Aorta (tissue), 5 donors: ENCODE data around the gene NALCN. TPM values are rescaled to one million over a fixed set of nuclear protein-coding genes. Genes with fewer than 3 reads are reported as not detected.

Experiments
- ATAC-seq: fragments of 200-7000 bp; cut with Tn5 transposase; one replicate; pipeline ENCODE4 v1.9.1; 2022; ENCODE audit warnings: moderate library complexity; ENCODE audit not compliant: low FRiP score
- DNase-seq, 2 donors: peaks; one replicate each; pipeline ENCODE4 v3.0.0-alpha.2; 2020
- H3K27ac ChIP-seq, 2 donors: one replicate each; pipeline ENCODE4 v1.5.1; 2013; ENCODE audit warnings: low read length in 2 of 2, mild to moderate bottlenecking in 2 of 2, moderate library complexity in 2 of 2, control low read depth in 1 of 2, inconsistent platforms in 1 of 2, low read depth in 1 of 2
- H3K27me3 ChIP-seq, 2 donors: one replicate each; pipeline ENCODE4 v1.6.1; 2013; ENCODE audit warnings: control low read depth in 1 of 2, low read length in 1 of 2, mild to moderate bottlenecking in 1 of 2, moderate library complexity in 1 of 2; ENCODE audit not compliant: insufficient read depth in 2 of 2, control insufficient read depth in 1 of 2
- H3K36me3 ChIP-seq, 2 donors: one replicate each; pipeline ENCODE4 v1.6.1; 2013; ENCODE audit warnings: control low read depth in 1 of 2, low read length in 1 of 2, mild to moderate bottlenecking in 1 of 2; ENCODE audit not compliant: insufficient read depth in 2 of 2, control insufficient read depth in 1 of 2
- H3K4me1 ChIP-seq, 2 donors: one replicate each; pipeline ENCODE4 v1.6.1; 2013; ENCODE audit warnings: low read length in 2 of 2, control low read depth in 1 of 2, mild to moderate bottlenecking in 1 of 2, moderate library complexity in 1 of 2; ENCODE audit not compliant: insufficient read depth in 2 of 2, control insufficient read depth in 1 of 2
- H3K4me3 ChIP-seq, 2 donors: one replicate each; pipeline ENCODE4 v1.5.1; 2013; ENCODE audit warnings: low read length in 2 of 2, control low read depth in 1 of 2, mild to moderate bottlenecking in 1 of 2
- H3K9me3 ChIP-seq: one replicate; pipeline ENCODE4 v1.6.1; 2013; ENCODE audit warnings: mild to moderate bottlenecking, low read length; ENCODE audit not compliant: control insufficient read depth
- WGBS, 2 donors: extraction: QIAGEN DNeasy Blood & Tissue Kit; methylation state at CpG; one replicate each; pipeline ENCODE4 v1.1.7; 2013; 5-methylcytosine and 5-hydroxymethylcytosine counted together
- intact Hi-C, 2 donors: fragments of 100-400 bp; cut with DNase I; formaldehyde crosslinking; loops; one replicate each; pipeline versions ENCODE4 v1.14.2 to v1.15.0; 2022
- polyA plus RNA-seq, 2 donors: library from polyadenylated mRNA; stranded (reverse); fragments of 200-250 nt; gene quantifications; one replicate each; pipeline ENCODE4 v1.2.3, GENCODE V29; 2013
- total RNA-seq, 2 donors: library from RNA; stranded (reverse); fragmentation: NEBNext Ultra II Directional; extraction: Animal tissue kit (Norgen Biotek cat#: 25700); gene quantifications; one replicate each; pipeline ENCODE4 v1.2.1, GENCODE V29; 2021
- donor health status: healthy with polysubstance abuse.
- donor health status: Bipolar disorder and iron deficiency.
- donor health status: DM: no; HTN: no; CAD: no.
- donor health status: DM: no; HTN: no; CAD: no.
- donor health status: DM: yes; HTN: yes; CAD: no.

Gene NALCN
- total and polyA plus RNA-seq, 4 donors, result 2.4 to 16.2 (median 8.2) TPM

DNA sequence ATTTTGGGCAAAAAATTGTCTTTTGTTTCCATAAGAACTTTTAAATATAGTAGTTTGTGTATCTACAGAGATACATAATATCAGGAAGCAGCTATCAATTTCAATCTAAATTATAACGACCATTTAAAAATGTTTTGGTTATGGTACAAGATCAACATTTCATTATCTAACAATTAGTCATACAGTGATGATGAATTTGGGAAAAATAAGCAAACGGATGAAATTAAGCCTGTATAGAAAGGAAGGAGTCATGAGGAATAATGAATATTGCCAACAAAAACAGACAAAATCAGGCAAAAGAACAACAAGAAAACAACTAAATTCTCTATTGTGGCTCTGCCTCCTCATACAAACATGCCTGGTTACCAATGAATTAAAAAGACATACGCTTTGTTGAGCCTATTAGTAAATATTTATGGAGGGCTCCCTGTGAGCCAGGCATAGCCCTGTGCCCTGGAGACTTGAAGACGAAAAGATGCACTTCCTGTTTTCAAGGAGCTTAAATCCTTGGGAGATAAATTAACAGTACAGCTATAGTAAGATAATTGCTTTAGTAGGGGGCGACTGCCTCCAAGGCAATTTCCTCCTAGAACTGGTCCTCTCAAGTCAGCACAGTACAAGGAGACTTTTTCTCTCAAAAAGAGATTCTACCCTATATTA, 73.0 kb downstream of the NALCN start:
- no peak overlapping the region for H3K4me3 ChIP-seq

DNA sequence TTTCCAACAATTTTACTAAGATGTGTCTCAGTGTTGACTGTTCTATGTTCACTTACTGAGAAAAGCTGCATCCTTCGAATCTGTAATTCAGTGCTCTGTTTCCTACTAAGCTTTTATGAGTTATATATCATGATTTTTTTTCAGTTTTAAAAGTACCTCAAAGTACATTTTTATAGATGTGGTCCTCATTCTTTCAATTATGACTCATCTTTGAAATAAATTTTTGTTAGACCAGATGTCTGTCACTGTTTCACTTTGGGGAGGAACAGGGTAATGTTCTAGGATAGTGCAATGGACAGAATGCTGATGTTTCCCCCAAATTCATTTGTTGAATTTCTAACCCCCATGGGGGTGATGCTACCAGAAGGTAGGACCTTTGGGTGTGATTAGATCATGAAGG, 74.8 kb downstream of the NALCN start:
- 75 to 95% methylated on average over 1 of the region's 1 CpG for WGBS, 2 donors
- H3K27me3 ChIP-seq, result no peaks in the 10 kb centered on the region
- H3K9me3 ChIP-seq, result no peaks in the 10 kb centered on the region
- no peaks in the 10 kb centered on the region for H3K4me1 ChIP-seq
- intact Hi-C loops, result no loop called here
- no peak for DNase-seq
- H3K36me3 ChIP-seq, result peaks cover 0 to 3% of the 10 kb centered on the region in 2 donors
- no peak overlapping the region for H3K27ac ChIP-seq
- H3K4me3 ChIP-seq, result no peak overlapping the region
- ATAC-seq, result no peak

More for the DNA sequence above, 73.0 kb downstream of the NALCN start:
- no peak overlapping the region for H3K27ac ChIP-seq
- ATAC-seq (no peak), DNase-seq (no peak)
- no peaks in the 10 kb centered on the region for H3K27me3 ChIP-seq
- no peaks in the 10 kb centered on the region for H3K9me3 ChIP-seq
- 73 to 74% methylated on average over 5 of the region's 5 CpGs for WGBS, 2 donors
- H3K4me1 ChIP-seq, result no peaks in the 10 kb centered on the region
- H3K36me3 ChIP-seq, result peaks cover 0 to 3% of the 10 kb centered on the region in 2 donors
- intact Hi-C loops, result no loop called here

DNA sequence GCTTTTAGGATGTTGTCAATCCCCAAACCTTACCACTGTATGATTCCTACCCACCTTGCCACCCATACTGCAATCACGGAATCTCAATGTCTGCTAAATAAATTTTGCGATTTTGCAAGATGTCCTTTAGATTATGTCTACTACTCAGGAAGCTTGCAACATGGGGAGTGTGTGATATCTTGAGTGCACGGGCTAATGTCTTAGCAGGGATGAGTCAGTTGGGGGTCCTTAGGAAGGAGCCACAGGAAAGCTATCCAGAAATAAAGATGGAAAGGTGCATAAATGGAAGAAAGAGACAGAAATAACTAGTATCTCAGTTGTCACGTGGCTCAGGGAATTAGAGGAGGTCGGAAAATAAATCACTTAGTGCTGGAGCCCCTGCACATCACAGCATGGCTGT, 77.1 kb downstream of the NALCN start:
- ATAC-seq (no peak), DNase-seq (no peak)
- Histone ChIP-seq H3K27ac (no peak overlapping the region), H3K4me3 (no peak overlapping the region), H3K27me3 (no peaks in the 10 kb centered on the region), H3K4me1 (no peaks in the 10 kb centered on the region), H3K36me3 (peaks cover 0 to 3% of the 10 kb centered on the region in 2 donors), H3K9me3 (no peaks in the 10 kb centered on the region)
- 90 to 94% methylated on average over 5 of the region's 5 CpGs for WGBS, 2 donors
- intact Hi-C loops, result no loop called here

DNA sequence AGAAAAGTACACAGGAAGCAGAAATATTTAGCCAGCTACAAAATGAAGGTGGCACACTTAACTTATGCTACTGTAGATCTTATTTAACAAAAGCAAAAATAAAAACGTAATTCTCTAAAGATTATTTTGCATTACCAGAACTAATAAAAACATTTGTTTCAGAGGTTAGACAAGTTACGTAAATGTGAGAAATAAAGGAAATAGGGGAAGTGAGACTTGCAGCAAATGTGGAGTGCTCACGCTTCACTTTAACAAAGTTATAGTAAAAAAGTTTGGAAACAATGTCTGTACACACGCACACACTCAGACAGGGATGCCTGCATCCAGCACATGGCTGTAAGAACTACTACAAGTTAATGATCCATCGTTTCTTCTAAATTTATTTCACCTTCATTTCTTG, 83.7 kb downstream of the NALCN start:
- H3K4me1 ChIP-seq, result no peaks in the 10 kb centered on the region
- intact Hi-C loops, result no loop called here
- H3K27me3 ChIP-seq, result no peaks in the 10 kb centered on the region
- no peak overlapping the region for H3K4me3 ChIP-seq
- peaks cover 0 to 4% of the 10 kb centered on the region in 2 donors for H3K36me3 ChIP-seq
- H3K27ac ChIP-seq, result no peak overlapping the region
- DNase-seq (no peak), ATAC-seq (no peak)
- peaks cover 3% of the 10 kb centered on the region for H3K9me3 ChIP-seq
- WGBS, 2 donors, result 92 to 94% methylated on average over 5 of the region's 5 CpGs

DNA sequence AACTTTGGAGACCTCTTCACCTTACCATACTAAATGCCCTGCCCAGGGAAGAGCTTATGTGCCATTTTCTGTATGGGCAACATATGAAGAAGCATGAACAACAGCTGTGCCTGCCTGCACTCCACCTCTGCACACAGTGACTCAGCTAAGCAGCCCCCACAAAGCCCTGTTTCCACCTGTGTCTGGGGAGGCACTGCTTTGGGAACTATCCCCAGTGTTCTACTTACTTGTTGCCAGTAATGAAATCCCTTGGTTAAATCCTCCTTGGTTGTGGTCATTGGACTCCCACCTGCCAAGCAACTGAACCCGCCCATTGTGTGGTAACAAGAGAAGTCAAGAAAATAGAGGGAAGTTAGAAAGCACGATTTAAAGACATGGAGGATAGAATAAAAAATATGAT, 84.6 kb downstream of the NALCN start:
- ATAC-seq (no peak), DNase-seq (no peak)
- Histone ChIP-seq H3K9me3 (peaks cover 3% of the 10 kb centered on the region), H3K36me3 (peaks cover 0 to 4% of the 10 kb centered on the region in 2 donors), H3K27ac (no peak overlapping the region), H3K4me1 (no peaks in the 10 kb centered on the region), H3K4me3 (no peak overlapping the region), H3K27me3 (no peaks in the 10 kb centered on the region)
- intact Hi-C loops, result no loop called here
- 90 to 91% methylated on average over 2 of the region's 2 CpGs for WGBS, 2 donors

DNA sequence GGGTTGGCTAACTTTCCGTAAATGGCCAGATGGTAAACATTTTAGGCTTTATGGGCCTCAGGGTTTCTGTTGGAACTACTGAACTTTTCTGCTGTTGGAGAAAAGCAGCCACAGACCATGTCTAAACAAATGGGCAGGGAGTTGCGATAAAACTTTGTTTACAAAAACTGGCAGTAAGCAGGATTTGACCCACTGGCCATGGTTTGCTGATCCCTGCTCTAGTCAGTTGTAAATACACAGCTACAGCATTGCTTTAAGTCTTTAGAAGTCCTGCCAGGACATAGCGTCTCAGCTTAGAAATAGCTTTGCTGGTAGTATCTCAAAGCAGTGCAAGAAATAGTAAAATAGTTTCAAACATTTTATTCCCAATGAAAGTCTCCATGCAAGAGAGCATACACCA, 88.4 kb downstream of the NALCN start:
- DNase-seq (no peak), ATAC-seq (no peak)
- WGBS, 2 donors, result 61 to 90% methylated on average over 3 of the region's 3 CpGs
- Histone ChIP-seq H3K36me3 (peaks cover 0 to 4% of the 10 kb centered on the region in 2 donors), H3K27me3 (no peaks in the 10 kb centered on the region), H3K4me3 (no peak overlapping the region), H3K9me3 (peaks cover 3% of the 10 kb centered on the region), H3K4me1 (no peaks in the 10 kb centered on the region), H3K27ac (no peak overlapping the region)
- intact Hi-C loops, result no loop called here

DNA sequence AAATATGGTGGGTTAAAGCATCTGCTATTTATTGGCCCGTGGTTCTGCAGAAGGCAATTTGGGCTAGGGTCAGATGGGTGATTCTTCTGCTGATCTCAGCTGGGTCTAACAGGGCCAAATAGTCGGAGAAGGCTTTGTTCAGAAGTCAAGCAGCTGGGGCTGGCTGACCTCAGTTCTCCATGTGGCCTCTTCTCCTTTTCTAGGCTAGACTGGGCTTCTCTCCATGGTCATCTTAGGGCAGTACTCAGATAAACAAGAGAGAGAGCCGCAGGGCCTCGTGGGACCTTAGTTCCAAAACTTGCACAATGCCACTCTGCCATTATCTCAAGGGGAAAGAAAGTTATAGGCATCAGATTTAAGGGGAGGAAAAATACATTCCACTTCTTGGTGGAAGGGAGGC, 89.6 kb downstream of the NALCN start:
- no peak overlapping the region for H3K4me3 ChIP-seq
- WGBS, 2 donors, result 32 to 39% methylated on average over 4 of the region's 4 CpGs
- peaks cover 3% of the 10 kb centered on the region for H3K9me3 ChIP-seq
- H3K27ac ChIP-seq, result no peak overlapping the region
- H3K4me1 ChIP-seq, result no peaks in the 10 kb centered on the region
- H3K27me3 ChIP-seq, result no peaks in the 10 kb centered on the region
- intact Hi-C loops, result no loop called here
- ATAC-seq (no peak), DNase-seq (no peak)
- peaks cover 0 to 3% of the 10 kb centered on the region in 2 donors for H3K36me3 ChIP-seq

DNA sequence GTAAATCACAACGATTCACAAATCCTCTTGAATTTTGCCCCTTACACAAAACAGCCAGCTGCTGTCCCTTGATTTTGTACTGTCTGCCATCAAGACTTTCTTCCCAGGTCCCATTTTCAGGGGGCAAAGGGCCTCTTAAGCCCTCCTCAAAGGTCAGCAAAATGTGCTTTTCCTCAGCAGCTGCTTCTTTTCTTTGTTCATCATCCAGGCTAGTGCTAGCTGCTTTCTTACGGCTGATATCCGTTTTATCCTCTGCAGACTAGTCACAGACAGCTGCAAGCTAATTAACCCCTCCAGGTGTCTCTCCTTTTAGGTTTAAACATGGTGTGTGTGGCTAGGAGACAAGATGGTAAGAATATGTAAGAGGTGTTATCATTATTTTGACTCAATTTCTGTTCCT, 90.9 kb downstream of the NALCN start:
- DNase-seq, result no peak
- Histone ChIP-seq H3K4me3 (no peak overlapping the region), H3K9me3 (no peaks in the 10 kb centered on the region), H3K4me1 (no peaks in the 10 kb centered on the region), H3K36me3 (no peaks in the 10 kb centered on the region), H3K27me3 (no peaks in the 10 kb centered on the region), H3K27ac (no peak overlapping the region)
- no peak for ATAC-seq
- intact Hi-C loops, result no loop called here
- 45 to 65% methylated on average over 3 of the region's 3 CpGs for whole genome bisulfite sequencing, 2 donors

DNA sequence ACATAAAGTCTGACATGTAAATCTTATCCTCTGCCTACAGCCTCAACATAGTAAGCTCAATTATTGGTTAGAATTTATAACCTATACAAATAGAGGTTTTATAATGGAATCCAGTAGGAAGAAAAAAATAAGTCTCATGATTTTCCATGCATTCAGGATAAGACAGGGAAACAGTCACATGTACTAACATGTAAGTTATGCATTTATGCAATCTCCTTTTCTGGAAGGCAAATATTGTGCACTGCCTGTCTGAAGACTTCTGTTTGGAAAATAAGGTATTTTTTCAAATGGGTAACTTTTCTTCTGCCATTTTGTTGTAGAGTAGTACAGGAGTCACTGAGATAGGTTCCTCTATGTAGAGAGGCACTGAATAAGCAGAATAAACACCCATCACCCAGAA, 92.7 kb downstream of the NALCN start:
- no peaks in the 10 kb centered on the region for H3K4me1 ChIP-seq
- DNase-seq, result no peak
- no peak overlapping the region for H3K27ac ChIP-seq
- H3K4me3 ChIP-seq, result no peak overlapping the region
- no peak for ATAC-seq
- H3K36me3 ChIP-seq, result no peaks in the 10 kb centered on the region
- no peaks in the 10 kb centered on the region for H3K9me3 ChIP-seq
- no peaks in the 10 kb centered on the region for H3K27me3 ChIP-seq
- intact Hi-C loops, result no loop called here
